H1 (cell line): ENCODE results near the gene TROAP. TPM values are rescaled to one million over a fixed set of nuclear protein-coding genes. Genes with fewer than 3 reads are reported as not detected.

Experiments
- BACH1 ChIP-seq: IDR thresholded peaks from 2 replicates; pipeline ENCODE4 v1.6.1; 2012; ENCODE audit warnings: low read length, improper control_type of control experiment
- CHD7 ChIP-seq: fragments of 300-600 bp; sonication (generic); IDR thresholded peaks from 2 replicates; pipeline ENCODE4 v1.7.1; 2012; ENCODE audit warnings: low read length, moderate library complexity, mild to moderate bottlenecking, inconsistent platforms; ENCODE audit not compliant: insufficient replicate concordance
- CREB1 ChIP-seq: IDR thresholded peaks from 2 replicates; pipeline ENCODE4 v1.6.1; 2012; ENCODE audit warnings: inconsistent platforms
- CTCF ChIP-seq, 3 experiments: IDR thresholded peaks; 1 replicate in 2 of 3; 2 replicates in 1 of 3; pipeline versions ENCODE4 v1.5.1 to v1.6.1; 2011; ENCODE audit warnings: low read length in 3 of 3, mild to moderate bottlenecking in 3 of 3, inconsistent platforms in 2 of 3, low read depth in 1 of 3, moderate library complexity in 1 of 3; ENCODE audit not compliant: insufficient read depth in 1 of 3; ENCODE audit errors: control extremely low read depth in 1 of 3
- FOSL1 ChIP-seq: IDR thresholded peaks from 2 replicates; pipeline ENCODE4 v1.6.1; 2011; ENCODE audit warnings: mild to moderate bottlenecking, low read depth, low read length, moderate library complexity; ENCODE audit not compliant: insufficient read depth
- HDAC6 ChIP-seq: IDR thresholded peaks from one replicate; pipeline ENCODE4 v1.7.1; 2012; ENCODE audit warnings: low read depth, mild to moderate bottlenecking, inconsistent platforms, low read length, moderate library complexity
- POLR2A ChIP-seq, 2 experiments: IDR thresholded peaks; 1 replicate in 1 of 2; 2 replicates in 1 of 2; pipeline ENCODE4 v1.6.1; 2011; ENCODE audit warnings: low read depth in 2 of 2, low read length in 2 of 2, mild to moderate bottlenecking in 2 of 2; ENCODE audit errors: control extremely low read depth in 1 of 2
- POU5F1 ChIP-seq: IDR thresholded peaks from 2 replicates; pipeline ENCODE4 v1.6.1; 2011; ENCODE audit warnings: low read depth, mild to moderate bottlenecking, low read length, moderate library complexity
- RBBP5 ChIP-seq: IDR thresholded peaks from 2 replicates; pipeline ENCODE4 v1.7.1; 2012; ENCODE audit warnings: low read depth, mild to moderate bottlenecking, inconsistent platforms, low read length, moderate library complexity, borderline replicate concordance
- TAF7 ChIP-seq: optimal IDR thresholded peaks from 2 replicates; pipeline ENCODE3; 2011; ENCODE audit warnings: low read depth, mild to moderate bottlenecking, inconsistent platforms, low read length, moderate library complexity, borderline replicate concordance
- polyA plus RNA-seq, 7 experiments: library from polyadenylated mRNA; depleted of rRNA in 3 of 7; stranded (reverse) in 5 of 7; unstranded in 2 of 7; fragments of >200 nt in 5 of 7; fragments of 200-250 nt in 2 of 7; gene quantifications; 1 replicate in 5 of 7; 2 replicates in 1 of 7; 4 replicates in 1 of 7; pipeline versions ENCODE4 v1.2.1 to v1.2.3, GENCODE V29; 2011 to 2013; ENCODE audit warnings: missing spikeins in 2 of 7, mixed read lengths in 2 of 7
- total RNA-seq: library from RNA; stranded (reverse); fragmentation: NEBNext Ultra II Directional; extraction: Animal tissue kit (Norgen Biotek cat#: 25700); gene quantifications from 2 replicates; pipeline ENCODE4 v1.2.1, GENCODE V29; 2021

The TROAP gene
- total and polyA plus RNA-seq, 2 of the 8 experiments (the other 6 are each of a cell fraction or from before 2014, with no cell fraction given), result 36.7 to 52.0 TPM

GRCh38 chr12:49375406-49375805, 52.4 kb downstream of the TROAP start (continued):
- TF ChIP-seq CHD7 (no peak), CTCF (IDR thresholded peaks at IDR 0.05; ENCODE audit: control extremely low read depth in 1 of 3, insufficient read depth in 1 of 3, low read depth in 1 of 3, low read length in 3 of 3) (no peak), CREB1 (no peak), HDAC6 (no peak), BACH1 (no peak), POLR2A (IDR thresholded peaks at IDR 0.05; ENCODE audit: control extremely low read depth in 1 of 2, low read depth in 2 of 2, low read length in 2 of 2) (no peak), TAF7 (no peak), POU5F1 (no peak), FOSL1 (no peak), RBBP5 (no peak)
